LHCN-M2 (cell line): ENCODE results near the gene CYP51A1. TPM values are rescaled to one million over a fixed set of nuclear protein-coding genes. Genes with fewer than 3 reads are reported as not detected.
"Not testable (repeated sequence)": the region's sequence is repeated elsewhere in the genome, so short reads cannot be mapped to it uniquely, and the experiment has no call there.

Experiments used
- DNase-seq: peaks from one replicate; pipeline ENCODE4 v3.0.0-alpha.2; 2012; ENCODE audit warnings: low read depth
- total RNA-seq: library from RNA; depleted of rRNA; stranded (reverse); fragments of >200 nt; gene quantifications from 2 replicates; pipeline ENCODE4 v1.2.3, GENCODE V29; 2014

Gene CYP51A1
- total RNA-seq, 1 experiment from 2014 or later, result 68.6 TPM

- no peak for DNase-seq
These were observed 2.4 kb downstream of the CYP51A1 start for GRCh38 chr7:92131764-92132330.

GRCh38 chr7:92131093-92131492 is 3.2 kb downstream of the CYP51A1 start:
- no peak for DNase-seq

GRCh38 chr7:92121681-92122080 is 12.6 kb downstream of the CYP51A1 start:
- DNase-seq, result no peak

GRCh38 chr7:92119213-92119759 is 15.0 kb downstream of the CYP51A1 start:
- DNase-seq, result no peak

GRCh38 chr7:92116949-92117348 is 17.3 kb downstream of the CYP51A1 start:
- no peak for DNase-seq

GRCh38 chr7:92115821-92116220 is 18.5 kb downstream of the CYP51A1 start:
- DNase-seq, result peak; percentile 17

GRCh38 chr7:92110857-92111256 is 23.4 kb downstream of the CYP51A1 start:
- no peak for DNase-seq

- no peak for DNase-seq
These were observed 25.5 kb downstream of the CYP51A1 start for GRCh38 chr7:92108821-92109220.

GRCh38 chr7:92102862-92103261 is 31.4 kb downstream of the CYP51A1 start:
- DNase-seq, result peak; percentile 28

- no peak for DNase-seq
These were observed 33.7 kb downstream of the CYP51A1 start for GRCh38 chr7:92100534-92100933.

- DNase-seq, result no peak
These were observed 38.9 kb downstream of the CYP51A1 start for GRCh38 chr7:92095380-92095779.

GRCh38 chr7:92092210-92092609 is 42.1 kb downstream of the CYP51A1 start:
- DNase-seq, result no peak

GRCh38 chr7:92088266-92088665 is 46.0 kb downstream of the CYP51A1 start:
- DNase-seq, result no peak

GRCh38 chr7:92083922-92084321 is 50.4 kb downstream of the CYP51A1 start:
- DNase-seq, result not testable (repeated sequence)

GRCh38 chr7:92076509-92076908 is 57.8 kb downstream of the CYP51A1 start:
- DNase-seq, result no peak

- no peak for DNase-seq
These were observed 58.7 kb downstream of the CYP51A1 start for GRCh38 chr7:92075455-92076158.

GRCh38 chr7:92072708-92073107 is 61.6 kb downstream of the CYP51A1 start:
- DNase-seq, result no peak

GRCh38 chr7:92072121-92072520 is 62.2 kb downstream of the CYP51A1 start:
- no peak for DNase-seq

- DNase-seq, result no peak
These were observed 63.2 kb downstream of the CYP51A1 start for GRCh38 chr7:92071032-92071431.

- no peak for DNase-seq
These were observed 69.7 kb downstream of the CYP51A1 start for GRCh38 chr7:92064438-92065029.
